A549 (cell line): ENCODE data around the gene FAM120A. TPM values are rescaled to one million over a fixed set of nuclear protein-coding genes. Genes with fewer than 3 reads are reported as not detected.
A peak's percentile ranks its signal among the peaks of the same experiment; 100 is the strongest.

ENCODE experiments used
- ATAC-seq, 2 experiments: fragments of 200-7000 bp in 1 of 2; fragments of >200 bp in 1 of 2; cut with Nextera tagmentation in 1 of 2; cut with Tn5 transposase in 1 of 2; 3 replicates each; pipeline versions ENCODE4 v1.8.0 to v1.9.1; 2018 to 2020; ENCODE audit warnings: mild to moderate bottlenecking in 1 of 2, moderate library complexity in 1 of 2
- CTCF ChIA-PET: fragments of 300-600 bp; sonication (Branson Sonifier 250); formaldehyde crosslinking; extraction: SDS; loops from one replicate; lab custom pipeline; 2021; ENCODE audit warnings: antibody characterized with exemption, inconsistent platforms; lab: Yijun Ruan, JAX
- POLR2A ChIA-PET: fragments of 350-600 bp; formaldehyde crosslinking; extraction: SDS; loops from one replicate; lab custom pipeline; 2021; ENCODE audit warnings: antibody characterized with exemption, inconsistent platforms; lab: Yijun Ruan, JAX
- DNase-seq, 2 experiments: peaks; one replicate each; pipeline versions ENCODE4 v3.0.0 to v3.0.0-alpha.2; 2011 to 2016; ENCODE audit warnings: low read depth in 1 of 2, low spot score in 1 of 2
- FAIRE-seq: peaks from 2 replicates; lab custom pipeline; 2011; peaks lifted over from hg19 to GRCh38; lab: Jason Lieb, UNC
- H3K27ac ChIP-seq, 2 experiments: fragments of >200 bp; sonication (Bioruptor Twin); formaldehyde crosslinking; 3 replicates each; pipeline ENCODE4 v1.5.1; 2016 to 2017
- H3K4me1 ChIP-seq: fragments of >200 bp; sonication (Bioruptor Twin); formaldehyde crosslinking; 3 replicates; pipeline ENCODE4 v1.6.1; 2016
- H3K4me2 ChIP-seq: fragments of >200 bp; sonication (Bioruptor Twin); formaldehyde crosslinking; 3 replicates; pipeline ENCODE4 v1.6.1; 2016
- H3K4me3 ChIP-seq: fragments of >200 bp; sonication (Bioruptor Twin); formaldehyde crosslinking; 3 replicates; pipeline ENCODE4 v1.5.1; 2016
- H3K9me3 ChIP-seq: fragments of >200 bp; sonication (Bioruptor Twin); formaldehyde crosslinking; 3 replicates; pipeline ENCODE4 v1.6.1; 2016
- ATOH8 ChIP-seq: fragments of 250-450 bp; sonication (Bioruptor Pico); IDR thresholded peaks from 2 replicates; pipeline ENCODE4 v1.5.0; 2020; ENCODE audit warnings: low read depth, mild to moderate bottlenecking, moderate library complexity
- CBX2 ChIP-seq: fragments of 200-600 bp; sonication (generic); IDR thresholded peaks from 2 replicates; pipeline ENCODE4 v1.6.1; 2016; ENCODE audit warnings: low read depth, mild to moderate bottlenecking, borderline replicate concordance
- CHD2 ChIP-seq: fragments of 150-350 bp; IDR thresholded peaks from 2 replicates; pipeline ENCODE4 v1.6.1; 2014; ENCODE audit warnings: low read length; ENCODE audit not compliant: partially characterized antibody
- CHD4 ChIP-seq: fragments of 200-600 bp; sonication (generic); IDR thresholded peaks from 2 replicates; pipeline ENCODE4 v1.6.1; 2016; ENCODE audit warnings: antibody characterized with exemption, mild to moderate bottlenecking, borderline replicate concordance
- E2F6 ChIP-seq: IDR thresholded peaks from 2 replicates; pipeline ENCODE4 v1.6.1; 2012; ENCODE audit warnings: low read depth, borderline replicate concordance
- EHF ChIP-seq: fragments of 250-450 bp; sonication (Bioruptor Pico); IDR thresholded peaks from 2 replicates; pipeline ENCODE4 v1.5.0; 2020; ENCODE audit warnings: mild to moderate bottlenecking
- EHMT2 ChIP-seq: fragments of 200-600 bp; sonication (generic); IDR thresholded peaks from 2 replicates; pipeline ENCODE4 v1.6.1; 2016; ENCODE audit warnings: antibody characterized with exemption, low read depth, mild to moderate bottlenecking, moderate library complexity
- FOXS1 ChIP-seq: fragments of 250-450 bp; sonication (Bioruptor Pico); IDR thresholded peaks from 2 replicates; pipeline ENCODE4 v1.5.0; 2020; ENCODE audit warnings: mild to moderate bottlenecking, moderate library complexity
- GATA3 ChIP-seq: IDR thresholded peaks from 2 replicates; pipeline ENCODE4 v1.6.1; 2012; ENCODE audit warnings: borderline replicate concordance
- HMGXB4 ChIP-seq: fragments of 250-450 bp; sonication (Bioruptor Pico); IDR thresholded peaks from 2 replicates; pipeline ENCODE4 v1.5.0; 2021; ENCODE audit warnings: mild to moderate bottlenecking, moderate library complexity, borderline replicate concordance
- KDM5A ChIP-seq: fragments of 200-600 bp; sonication (generic); IDR thresholded peaks from 2 replicates; pipeline ENCODE4 v1.6.1; 2016; ENCODE audit warnings: antibody characterized with exemption, mild to moderate bottlenecking
- NR3C1 ChIP-seq: fragments of >200 bp; sonication (Bioruptor Twin); formaldehyde crosslinking; IDR thresholded peaks from 3 replicates; pipeline ENCODE4 v1.6.1; 2017
- RAD21 ChIP-seq, 2 experiments: fragments of >200 bp in 1 of 2; sonication (Bioruptor Twin) in 1 of 2; formaldehyde crosslinking in 1 of 2; IDR thresholded peaks in 1 of 2; conservative IDR thresholded peaks in 1 of 2; 2 replicates in 1 of 2; 3 replicates in 1 of 2; pipeline ENCODE4 v1.6.1; 2012 to 2018; ENCODE audit warnings: inconsistent platforms in 1 of 2
- RARB ChIP-seq: fragments of 250-450 bp; sonication (Bioruptor Pico); IDR thresholded peaks from 2 replicates; pipeline ENCODE4 v1.8.0; 2021; ENCODE audit warnings: mild to moderate bottlenecking, moderate library complexity
- REST ChIP-seq: fragments of 200-600 bp; sonication (generic); IDR thresholded peaks from 2 replicates; pipeline ENCODE4 v1.6.1; 2016; ENCODE audit warnings: antibody characterized with exemption, mild to moderate bottlenecking, moderate library complexity
- RNF2 ChIP-seq: fragments of 200-600 bp; sonication (generic); IDR thresholded peaks from 2 replicates; pipeline ENCODE4 v1.6.1; 2016; ENCODE audit warnings: low read depth, mild to moderate bottlenecking, antibody characterized with exemption, moderate library complexity, borderline replicate concordance
- TFCP2L1 ChIP-seq: fragments of 250-450 bp; sonication (Bioruptor Pico); IDR thresholded peaks from 2 replicates; pipeline ENCODE4 v1.5.0; 2021; ENCODE audit warnings: mild to moderate bottlenecking
- TP53 ChIP-seq: fragments of 250-450 bp; sonication (Bioruptor Pico); IDR thresholded peaks from 2 replicates; pipeline ENCODE4 v1.5.0; 2021; ENCODE audit warnings: mild to moderate bottlenecking, moderate library complexity
- ZFP36 ChIP-seq: fragments of 450-650 bp; IDR thresholded peaks from 2 replicates; pipeline ENCODE4 v1.6.1; 2014; ENCODE audit warnings: borderline replicate concordance; ENCODE audit not compliant: partially characterized antibody
- ZNF302 ChIP-seq: fragments of 250-450 bp; sonication (Bioruptor Pico); IDR thresholded peaks from 2 replicates; pipeline ENCODE4 v1.9.0; 2021; ENCODE audit warnings: inconsistent platforms, mild to moderate bottlenecking, moderate library complexity
- ZSCAN20 ChIP-seq: fragments of 250-450 bp; sonication (Bioruptor Pico); IDR thresholded peaks from 2 replicates; pipeline ENCODE4 v1.8.0; 2022; ENCODE audit warnings: mild to moderate bottlenecking, moderate library complexity
- WGBS: methylation state at CpG from one replicate; pipeline ENCODE4 v1.1.6; 2017; ENCODE audit errors: missing lambda C conversion rate; 5-methylcytosine and 5-hydroxymethylcytosine counted together
- polyA plus RNA-seq, 4 experiments: library from polyadenylated mRNA; depleted of rRNA in 3 of 4; stranded (reverse); fragments of >200 nt; fragmentation: RNase III in 1 of 4; extraction: RNeasy Plus Mini Kit Qiagen cat#74134 plus additional on column Dnase treatment in 1 of 4; gene quantifications; 2 replicates in 3 of 4; 3 replicates in 1 of 4; pipeline ENCODE4 v1.2.3, GENCODE V29; 2011 to 2017

The FAM120A gene
- polyA plus RNA-seq, 2 of the 4 experiments (the other 2 are of a cell fraction), result 86.3 to 111 TPM

GRCh38 chr9:93533863-93534262 lies 82.4 kb downstream of the FAM120A start:
- no peak for FAIRE-seq
- ChIA-PET CTCF (interaction anchor here (1.4 kb wide), 1 partner anchor 32 kb away, joined by 6 read pairs; no protein-coding TSS in a partner anchor), POLR2A (no interaction called here)
- Histone ChIP-seq H3K27ac (no peak overlapping the region), H3K4me3 (no peak overlapping the region), H3K9me3 (no peaks in the 10 kb centered on the region), H3K4me1 (no peaks in the 10 kb centered on the region), H3K4me2 (no peak overlapping the region)
- peak in 1 of 2 experiments; percentile 8 for DNase-seq
- WGBS, result 93% methylated on average over 7 of the region's 8 CpGs
- peak in 1 of 2 experiments; percentile 50; a peak in 2 of 6 replicates for ATAC-seq
- TF ChIP-seq E2F6, result no peak

- CTCF ChIA-PET, result interaction anchor here (1.5 kb wide), 1 partner anchor 30 kb away, joined by 9 read pairs; no protein-coding TSS in a partner anchor
- DNase-seq (no peak), FAIRE-seq (no peak), ATAC-seq (no peak)
- Histone ChIP-seq H3K27ac (no peak overlapping the region), H3K4me2 (no peak overlapping the region), H3K4me1 (no peaks in the 10 kb centered on the region), H3K9me3 (no peaks in the 10 kb centered on the region), H3K4me3 (no peak overlapping the region)
- TF ChIP-seq EHF (CRISPR knock-in tag) (no peak), EHMT2 (no peak), CHD2 (no peak)
- 95% methylated on average over 4 of the region's 4 CpGs for WGBS
- POLR2A ChIA-PET, result no interaction called here
Measured at GRCh38 chr9:93536167-93536566, 84.7 kb downstream of the FAM120A start.

GRCh38 chr9:93536874-93537273 lies 85.4 kb downstream of the FAM120A start:
- no peaks in the 10 kb centered on the region for H3K9me3 ChIP-seq
- ATAC-seq (no peak), FAIRE-seq (no peak), DNase-seq (peak in 1 of 2 experiments; percentile 13)
- no peaks in the 10 kb centered on the region for H3K4me1 ChIP-seq
- no peak overlapping the region for H3K4me3 ChIP-seq
- POLR2A ChIA-PET, result no interaction called here
- no peak overlapping the region for H3K4me2 ChIP-seq
- CTCF ChIA-PET, result interaction anchor here (0.9 kb wide), 1 partner anchor 29 kb away, joined by 3 read pairs; no protein-coding TSS in a partner anchor
- 85% methylated on average over 9 of the region's 9 CpGs for WGBS
- H3K27ac ChIP-seq, result no peak overlapping the region
- TF ChIP-seq ZSCAN20 (CRISPR knock-in tag), result no peak
- TF ChIP-seq RAD21 (conservative IDR thresholded peaks at IDR 0.05 in 1 of 2, IDR thresholded peaks at IDR 0.05 in 1 of 2), result peak in 1 of 2 experiments; percentile 10; a peak in 1 of 5 replicates

- no peak overlapping the region for H3K4me2 ChIP-seq
- 88% methylated on average over 7 of the region's 8 CpGs for WGBS
- CTCF ChIA-PET, result no interaction called here
- ATAC-seq (no peak), FAIRE-seq (no peak), DNase-seq (no peak)
- no peak overlapping the region for H3K27ac ChIP-seq
- POLR2A ChIA-PET, result no interaction called here
- no peak overlapping the region for H3K4me3 ChIP-seq
- no peaks in the 10 kb centered on the region for H3K9me3 ChIP-seq
- H3K4me1 ChIP-seq, result no peaks in the 10 kb centered on the region
- TF ChIP-seq TFCP2L1 (CRISPR knock-in tag), result no peak
- no peak for TF ChIP-seq REST
- no peak for TF ChIP-seq NR3C1
- no peak for TF ChIP-seq RARB
- no peak for TF ChIP-seq ZFP36
- no peak for TF ChIP-seq CBX2
- TF ChIP-seq GATA3, result no peak
- no peak for TF ChIP-seq RNF2
- TF ChIP-seq ZSCAN20 (CRISPR knock-in tag), result no peak
- TF ChIP-seq EHMT2, result no peak
- TF ChIP-seq EHF (CRISPR knock-in tag), result no peak
- no peak for TF ChIP-seq TP53 (CRISPR knock-in tag)
- TF ChIP-seq ZNF302, result no peak
- TF ChIP-seq HMGXB4 (CRISPR knock-in tag), result no peak
- no peak for TF ChIP-seq ATOH8
- no peak for TF ChIP-seq KDM5A
- TF ChIP-seq FOXS1, result no peak
- TF ChIP-seq CHD4, result no peak
Measured at GRCh38 chr9:93540305-93540704, 88.8 kb downstream of the FAM120A start.
